Measurements from ENCODE around the gene OR7D2. TPM values are rescaled to one million over a fixed set of nuclear protein-coding genes. Genes with fewer than 3 reads are reported as not detected.

The OR7D2 gene
- total RNA-seq, 1 experiment from 2014 or later: 0.07 TPM

DNA sequence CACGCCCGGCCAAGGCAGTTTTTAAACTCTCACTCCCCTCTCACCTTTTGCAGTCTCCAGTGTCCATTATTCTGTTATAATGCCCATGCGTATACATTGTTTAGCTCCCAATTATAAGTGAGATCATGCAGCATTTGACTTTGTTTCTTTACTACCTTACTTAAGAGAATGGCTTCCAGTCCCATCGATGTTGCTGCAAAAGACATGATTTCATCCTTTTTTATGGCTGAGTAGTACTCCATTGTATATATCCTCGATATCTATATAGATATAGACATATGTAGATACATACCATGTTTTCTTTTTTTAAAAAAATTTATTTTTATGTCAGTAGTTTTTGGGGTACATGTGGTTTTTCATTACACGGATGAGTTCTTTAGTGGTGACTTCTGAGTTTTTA, 8.4 kb downstream of the OR7D2 start:
- BruUV-seq (replicated peaks): no TSS peak
- ChIA-PET RAD21 (ENCODE audit: low non-redundant PET in 1 of 2, low total read pairs in 2 of 2, uncharacterized antibody in 2 of 2, unreplicated experiment in 2 of 2) (no interaction called here), POLR2A (no interaction called here), CTCF (no interaction called here)
- no peak overlapping the region for H3K27ac ChIP-seq (ENCODE audit: low read depth, low read length)
- no peak for DNase-seq (ENCODE audit: low read depth, low spot score)
- H3K27me3 ChIP-seq (ENCODE audit: insufficient read depth, low read length): no peaks in the 10 kb centered on the region
- H3K36me3 ChIP-seq (ENCODE audit: control insufficient read depth in 1 of 2, insufficient read depth in 2 of 2, low read length in 2 of 2): no peaks in the 10 kb centered on the region
- H3K9me2 ChIP-seq (ENCODE audit: insufficient read depth): no peaks in the 10 kb centered on the region
- no peaks in the 10 kb centered on the region for H3K4me1 ChIP-seq (ENCODE audit: control insufficient read depth in 1 of 2, insufficient read depth in 2 of 2, low read length in 2 of 2)
- H3K4me2 ChIP-seq (ENCODE audit: low read length): no peak overlapping the region
- no peak for TF ChIP-seq POLR2A (IDR thresholded peaks at IDR 0.05; ENCODE audit: borderline replicate concordance, extremely low read depth, insufficient read depth, insufficient read length)
- no peak for TF ChIP-seq EZH2phosphoT487 (IDR thresholded peaks at IDR 0.05; ENCODE audit: borderline replicate concordance)
- TF ChIP-seq FOSL1 (IDR thresholded peaks at IDR 0.05; ENCODE audit: low read depth): no peak
- TF ChIP-seq, protein P1, sequence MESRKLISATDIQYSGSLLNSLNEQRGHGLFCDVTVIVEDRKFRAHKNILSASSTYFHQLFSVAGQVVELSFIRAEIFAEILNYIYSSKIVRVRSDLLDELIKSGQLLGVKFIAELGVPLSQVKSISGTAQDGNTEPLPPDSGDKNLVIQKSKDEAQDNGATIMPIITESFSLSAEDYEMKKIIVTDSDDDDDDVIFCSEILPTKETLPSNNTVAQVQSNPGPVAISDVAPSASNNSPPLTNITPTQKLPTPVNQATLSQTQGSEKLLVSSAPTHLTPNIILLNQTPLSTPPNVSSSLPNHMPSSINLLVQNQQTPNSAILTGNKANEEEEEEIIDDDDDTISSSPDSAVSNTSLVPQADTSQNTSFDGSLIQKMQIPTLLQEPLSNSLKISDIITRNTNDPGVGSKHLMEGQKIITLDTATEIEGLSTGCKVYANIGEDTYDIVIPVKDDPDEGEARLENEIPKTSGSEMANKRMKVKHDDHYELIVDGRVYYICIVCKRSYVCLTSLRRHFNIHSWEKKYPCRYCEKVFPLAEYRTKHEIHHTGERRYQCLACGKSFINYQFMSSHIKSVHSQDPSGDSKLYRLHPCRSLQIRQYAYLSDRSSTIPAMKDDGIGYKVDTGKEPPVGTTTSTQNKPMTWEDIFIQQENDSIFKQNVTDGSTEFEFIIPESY (IDR thresholded peaks at IDR 0.05; ENCODE audit: extremely low read depth, insufficient replicate concordance, low read length): no peak
- no peak for TF ChIP-seq JUND (IDR thresholded peaks at IDR 0.05)
- TF ChIP-seq YY1 (IDR thresholded peaks at IDR 0.05; ENCODE audit: extremely low read depth, insufficient replicate concordance, low read depth, low read length): no peak
- no peak for TF ChIP-seq TCF7L2 (IDR thresholded peaks at IDR 0.05; ENCODE audit: borderline replicate concordance, extremely low read depth, insufficient read depth, insufficient read length)
- TF ChIP-seq SRF (IDR thresholded peaks at IDR 0.05; ENCODE audit: low read depth): no peak
- TF ChIP-seq SIN3A (IDR thresholded peaks at IDR 0.05; ENCODE audit: low read depth): no peak
- TF ChIP-seq EZH2 (IDR thresholded peaks at IDR 0.05): no peak
- TF ChIP-seq, protein P2, sequence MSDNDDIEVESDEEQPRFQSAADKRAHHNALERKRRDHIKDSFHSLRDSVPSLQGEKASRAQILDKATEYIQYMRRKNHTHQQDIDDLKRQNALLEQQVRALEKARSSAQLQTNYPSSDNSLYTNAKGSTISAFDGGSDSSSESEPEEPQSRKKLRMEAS (IDR thresholded peaks at IDR 0.05): no peak
- no peak for TF ChIP-seq RAD21 (IDR thresholded peaks at IDR 0.05; ENCODE audit: low read depth)
- TF ChIP-seq CBX3 (IDR thresholded peaks at IDR 0.05; ENCODE audit: low read depth): no peak
- H3K9me3 ChIP-seq (ENCODE audit: control insufficient read depth in 1 of 2, insufficient read depth in 1 of 2, low read depth in 1 of 2, low read length in 2 of 2): no peaks in the 10 kb centered on the region
- no peaks in the 10 kb centered on the region for H4K20me1 ChIP-seq (ENCODE audit: insufficient read depth)
- intact Hi-C loops (cut with micrococcal nuclease): no loop called here
- no peak for ATAC-seq
- H3K4me3 ChIP-seq (replicated peaks in 1 of 2; ENCODE audit: low read depth in 1 of 2, low read length in 2 of 2): no peak overlapping the region
- H3K9ac ChIP-seq (ENCODE audit: low read length): no peak overlapping the region
- H2AFZ ChIP-seq (ENCODE audit: low read depth, low read length, poor library complexity, severe bottlenecking): no peak overlapping the region
- no peaks in the 10 kb centered on the region for H3K79me2 ChIP-seq (ENCODE audit: insufficient read depth, low read length)

Data from HCT116 (cell line).